Embryonic facial prominence (tissue), 1 donor: ENCODE results near the gene SYT13.

Experiments
- DNase-seq: peaks from one replicate; pipeline ENCODE4 v3.0.0-alpha.2; 2016; ENCODE audit errors: extremely low spot score

SYT13 gene, protein sequence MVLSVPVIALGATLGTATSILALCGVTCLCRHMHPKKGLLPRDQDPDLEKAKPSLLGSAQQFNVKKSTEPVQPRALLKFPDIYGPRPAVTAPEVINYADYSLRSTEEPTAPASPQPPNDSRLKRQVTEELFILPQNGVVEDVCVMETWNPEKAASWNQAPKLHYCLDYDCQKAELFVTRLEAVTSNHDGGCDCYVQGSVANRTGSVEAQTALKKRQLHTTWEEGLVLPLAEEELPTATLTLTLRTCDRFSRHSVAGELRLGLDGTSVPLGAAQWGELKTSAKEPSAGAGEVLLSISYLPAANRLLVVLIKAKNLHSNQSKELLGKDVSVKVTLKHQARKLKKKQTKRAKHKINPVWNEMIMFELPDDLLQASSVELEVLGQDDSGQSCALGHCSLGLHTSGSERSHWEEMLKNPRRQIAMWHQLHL

GRCh38 chr11:45285930-45286632, at the start of gene SYT13:
SYT13 (minus strand) TSS chr11:45286341; CDS start chr11:45286207, 134 bp downstream.
- DNase-seq, result no peak

GRCh38 chr11:45335434-45335833, 49.3 kb upstream of the SYT13 start:
- no peak for DNase-seq

- no peak for DNase-seq
These were observed 48.7 kb upstream of the SYT13 start for GRCh38 chr11:45334836-45335235.

DNA sequence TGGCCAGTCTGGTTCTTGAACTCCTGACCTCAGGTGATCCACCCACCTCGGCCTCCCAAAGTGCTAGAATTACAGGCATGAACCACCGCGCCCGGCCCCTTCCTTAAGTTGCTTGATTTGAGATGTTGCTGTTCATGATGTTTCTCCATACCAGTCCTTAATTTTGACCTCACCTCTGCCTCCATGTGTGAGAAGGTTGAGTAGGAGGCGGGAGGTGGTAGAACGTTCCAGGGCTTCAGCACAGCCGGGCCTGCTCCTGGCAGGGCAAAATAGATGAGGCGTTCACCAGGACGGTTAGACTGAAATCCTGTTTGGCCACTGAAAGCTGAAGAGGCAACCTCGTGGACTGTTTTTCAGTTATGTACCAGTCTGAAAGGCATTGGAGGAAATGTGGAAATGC, 48.3 kb upstream of the SYT13 start:
- no peak for DNase-seq

- DNase-seq, result no peak
These were observed 47.1 kb upstream of the SYT13 start for GRCh38 chr11:45333001-45333971.

DNA sequence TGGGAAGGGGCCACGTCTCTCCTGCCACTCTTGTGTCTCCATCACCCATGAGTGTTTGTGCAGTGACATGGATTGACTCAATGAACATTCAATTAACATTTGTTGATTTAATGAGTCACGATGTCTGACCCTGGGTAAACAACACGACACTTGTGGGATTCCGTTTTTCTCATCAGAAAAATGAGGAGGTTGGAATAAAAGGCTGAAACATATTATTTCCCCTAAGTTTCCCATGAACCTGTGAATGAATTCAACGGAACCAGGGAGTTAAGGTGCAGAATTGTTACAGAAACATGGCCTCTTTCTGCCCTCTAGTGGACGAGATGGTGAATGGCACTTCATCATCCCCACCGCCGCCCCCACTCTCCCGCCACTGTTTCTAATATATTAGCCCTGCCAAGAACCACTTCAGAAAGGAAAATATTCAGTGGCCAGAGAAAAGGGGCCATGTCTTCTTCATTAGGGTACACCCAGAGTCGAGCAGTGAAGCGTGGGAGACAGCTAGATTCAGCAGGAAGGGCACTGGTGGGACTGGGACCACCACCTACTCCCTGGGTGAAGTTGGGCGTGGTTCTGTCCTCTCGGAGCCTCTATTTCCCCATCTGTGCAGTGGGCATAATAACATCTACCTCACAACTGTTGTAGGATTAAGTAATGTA, 46.3 kb upstream of the SYT13 start:
- peak; percentile 20 for DNase-seq

GRCh38 chr11:45331839-45332238, 45.7 kb upstream of the SYT13 start:
- no peak for DNase-seq

GRCh38 chr11:45328726-45329125, 42.6 kb upstream of the SYT13 start:
- no peak for DNase-seq

DNA sequence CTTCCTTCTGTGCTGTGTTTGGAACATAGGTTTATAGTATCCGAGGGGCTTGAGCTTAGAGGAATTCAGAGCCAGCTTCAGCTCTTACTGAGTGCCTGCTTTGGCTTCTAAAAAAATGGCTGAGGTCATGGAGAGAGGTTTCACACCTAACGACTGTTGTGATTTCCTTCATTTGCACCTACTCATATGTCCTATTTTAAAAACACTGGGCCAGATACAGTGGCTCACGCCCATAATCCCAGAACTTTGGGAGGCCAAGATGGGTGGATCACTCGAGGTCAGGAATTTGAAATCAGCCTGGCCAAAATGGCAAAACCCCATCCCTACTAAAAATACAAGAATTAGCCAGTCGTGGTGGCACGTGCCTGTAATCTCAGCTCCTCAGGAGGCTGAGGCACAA, 38.3 kb upstream of the SYT13 start:
- DNase-seq, result no peak

GRCh38 chr11:45323601-45324249, 37.6 kb upstream of the SYT13 start:
- DNase-seq, result no peak

- DNase-seq, result no peak
These were observed 36.9 kb upstream of the SYT13 start for GRCh38 chr11:45322891-45323600.

- DNase-seq, result no peak
These were observed 36.1 kb upstream of the SYT13 start for GRCh38 chr11:45322111-45322705.

- no peak for DNase-seq
These were observed 35.5 kb upstream of the SYT13 start for GRCh38 chr11:45321669-45322068.

DNA sequence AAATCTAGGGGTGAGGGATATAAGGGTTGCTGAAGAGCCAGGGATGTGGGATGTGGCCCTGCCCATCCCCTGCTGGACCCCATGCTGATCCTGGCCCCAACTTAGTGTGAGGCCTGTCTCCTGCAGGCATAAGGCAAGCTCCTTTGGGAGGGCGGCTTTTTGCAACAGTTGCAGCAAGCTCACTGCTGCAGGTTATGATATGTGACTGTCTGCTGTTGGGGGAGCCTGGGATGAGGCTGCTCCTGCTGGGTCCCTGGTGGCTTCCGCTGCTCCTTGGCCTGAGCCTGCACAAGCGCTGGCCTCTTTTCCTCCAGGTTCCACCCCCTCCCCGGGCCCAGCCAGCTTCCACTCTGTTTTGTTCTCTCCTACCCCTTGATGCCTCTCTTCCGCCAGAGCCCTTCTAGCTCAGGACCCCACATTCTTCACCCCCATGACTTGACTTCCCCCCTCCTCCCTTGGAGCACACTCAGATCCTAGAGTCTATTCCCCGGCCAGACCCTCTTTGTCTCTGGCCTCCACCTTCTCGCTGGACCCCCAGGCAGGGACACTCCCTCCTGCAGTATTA, 35.0 kb upstream of the SYT13 start:
- no peak for DNase-seq

DNA sequence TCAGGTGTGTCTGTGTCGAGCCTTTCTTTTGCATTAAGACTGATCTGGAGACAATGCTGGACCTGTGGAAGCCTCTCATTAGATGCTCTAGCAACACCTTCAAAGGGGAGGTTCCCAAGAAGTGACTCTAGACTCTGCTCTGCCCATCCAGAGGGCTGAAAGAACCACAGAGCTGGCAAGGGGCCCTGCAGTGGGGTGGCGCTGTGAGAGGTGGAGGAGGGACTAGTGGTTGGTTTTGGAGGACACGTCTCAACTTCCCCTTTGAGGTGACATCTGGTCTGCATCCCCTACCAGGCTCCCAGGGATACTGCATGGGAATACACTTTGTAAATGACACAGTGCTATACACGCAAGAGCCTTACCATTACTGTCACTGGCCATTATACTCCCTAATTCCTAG, 34.2 kb upstream of the SYT13 start:
- no peak for DNase-seq

GRCh38 chr11:45319077-45319476, 32.9 kb upstream of the SYT13 start:
- no peak for DNase-seq

GRCh38 chr11:45318516-45318915, 32.4 kb upstream of the SYT13 start:
- DNase-seq, result no peak

DNA sequence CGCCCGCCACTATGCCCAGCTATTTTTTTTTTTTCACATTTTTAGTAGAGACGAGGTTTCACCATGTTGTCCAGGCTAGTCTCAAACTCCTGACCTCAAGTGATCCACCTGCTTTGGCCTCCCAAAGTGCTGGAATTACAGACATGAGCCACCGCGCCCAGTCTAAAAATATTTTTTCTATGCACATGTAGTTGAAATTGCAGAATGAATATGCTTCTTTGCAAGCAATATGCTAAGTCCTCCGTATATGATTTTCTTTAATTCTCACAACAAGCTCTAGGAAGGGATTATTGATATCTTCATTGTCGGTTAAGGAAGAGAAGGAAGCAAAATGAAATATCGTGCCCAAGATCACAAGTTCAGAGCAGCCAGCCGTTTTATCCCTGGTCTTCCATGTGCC, 30.1 kb upstream of the SYT13 start:
- no peak for DNase-seq

DNA sequence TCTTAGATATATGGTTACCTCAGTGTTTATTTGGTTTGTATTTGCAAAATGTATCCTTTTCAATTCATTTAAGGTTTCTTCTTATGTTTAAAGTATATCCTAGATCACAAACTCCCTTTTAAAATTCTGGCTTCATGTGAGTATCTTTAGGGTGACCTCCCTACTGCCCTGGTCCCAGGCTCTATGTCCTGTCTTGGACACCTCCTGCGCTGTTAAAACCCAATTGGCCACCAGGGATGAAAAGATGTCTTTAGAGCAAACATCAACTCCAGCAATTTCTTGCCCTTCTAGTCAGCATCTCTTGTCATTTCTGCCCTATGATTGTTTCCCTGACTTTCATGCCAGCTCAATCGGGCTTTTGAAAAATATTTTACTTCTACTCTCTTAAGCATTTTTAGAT, 28.8 kb upstream of the SYT13 start:
- no peak for DNase-seq
